ENCODE data around the gene F10. TPM values are rescaled to one million over a fixed set of nuclear protein-coding genes. Genes with fewer than 3 reads are reported as not detected.

Gene F10
- total and polyA plus RNA-seq, 2 experiments from 2014 or later = 0.76 to 1.6 TPM

DNA sequence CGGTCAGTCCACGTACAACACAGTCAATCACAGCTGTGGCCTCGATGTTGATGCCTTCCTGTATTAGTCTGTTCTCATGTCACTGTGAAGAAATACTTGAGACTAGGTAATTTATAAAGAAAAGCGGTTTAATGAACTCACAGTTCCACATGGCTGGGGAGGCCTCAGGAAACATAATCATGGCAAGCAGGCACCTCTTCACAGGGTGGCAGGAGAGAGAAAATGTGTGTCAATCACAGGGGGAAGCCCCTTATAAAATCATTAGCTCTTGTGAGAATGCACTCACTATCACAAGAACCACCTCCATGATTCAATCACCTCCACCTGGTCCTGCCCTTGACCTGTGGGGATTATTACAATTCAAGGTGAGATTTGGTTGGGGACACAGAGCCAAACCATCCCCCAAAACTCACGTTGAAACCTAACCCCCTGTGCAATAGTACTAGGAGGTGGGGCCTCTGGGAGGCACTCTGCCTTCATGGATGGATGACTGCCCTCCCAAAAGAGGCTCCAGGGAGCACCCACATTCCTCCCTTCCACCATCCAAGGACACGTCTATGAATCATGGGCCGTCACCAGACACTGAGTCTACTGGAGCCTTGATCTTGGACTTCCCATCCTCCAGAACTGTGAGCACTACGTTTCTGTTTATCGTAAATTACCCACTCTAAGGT lies 33.5 kb downstream of the F10 start (continued):
- TF ChIP-seq, protein P1, sequence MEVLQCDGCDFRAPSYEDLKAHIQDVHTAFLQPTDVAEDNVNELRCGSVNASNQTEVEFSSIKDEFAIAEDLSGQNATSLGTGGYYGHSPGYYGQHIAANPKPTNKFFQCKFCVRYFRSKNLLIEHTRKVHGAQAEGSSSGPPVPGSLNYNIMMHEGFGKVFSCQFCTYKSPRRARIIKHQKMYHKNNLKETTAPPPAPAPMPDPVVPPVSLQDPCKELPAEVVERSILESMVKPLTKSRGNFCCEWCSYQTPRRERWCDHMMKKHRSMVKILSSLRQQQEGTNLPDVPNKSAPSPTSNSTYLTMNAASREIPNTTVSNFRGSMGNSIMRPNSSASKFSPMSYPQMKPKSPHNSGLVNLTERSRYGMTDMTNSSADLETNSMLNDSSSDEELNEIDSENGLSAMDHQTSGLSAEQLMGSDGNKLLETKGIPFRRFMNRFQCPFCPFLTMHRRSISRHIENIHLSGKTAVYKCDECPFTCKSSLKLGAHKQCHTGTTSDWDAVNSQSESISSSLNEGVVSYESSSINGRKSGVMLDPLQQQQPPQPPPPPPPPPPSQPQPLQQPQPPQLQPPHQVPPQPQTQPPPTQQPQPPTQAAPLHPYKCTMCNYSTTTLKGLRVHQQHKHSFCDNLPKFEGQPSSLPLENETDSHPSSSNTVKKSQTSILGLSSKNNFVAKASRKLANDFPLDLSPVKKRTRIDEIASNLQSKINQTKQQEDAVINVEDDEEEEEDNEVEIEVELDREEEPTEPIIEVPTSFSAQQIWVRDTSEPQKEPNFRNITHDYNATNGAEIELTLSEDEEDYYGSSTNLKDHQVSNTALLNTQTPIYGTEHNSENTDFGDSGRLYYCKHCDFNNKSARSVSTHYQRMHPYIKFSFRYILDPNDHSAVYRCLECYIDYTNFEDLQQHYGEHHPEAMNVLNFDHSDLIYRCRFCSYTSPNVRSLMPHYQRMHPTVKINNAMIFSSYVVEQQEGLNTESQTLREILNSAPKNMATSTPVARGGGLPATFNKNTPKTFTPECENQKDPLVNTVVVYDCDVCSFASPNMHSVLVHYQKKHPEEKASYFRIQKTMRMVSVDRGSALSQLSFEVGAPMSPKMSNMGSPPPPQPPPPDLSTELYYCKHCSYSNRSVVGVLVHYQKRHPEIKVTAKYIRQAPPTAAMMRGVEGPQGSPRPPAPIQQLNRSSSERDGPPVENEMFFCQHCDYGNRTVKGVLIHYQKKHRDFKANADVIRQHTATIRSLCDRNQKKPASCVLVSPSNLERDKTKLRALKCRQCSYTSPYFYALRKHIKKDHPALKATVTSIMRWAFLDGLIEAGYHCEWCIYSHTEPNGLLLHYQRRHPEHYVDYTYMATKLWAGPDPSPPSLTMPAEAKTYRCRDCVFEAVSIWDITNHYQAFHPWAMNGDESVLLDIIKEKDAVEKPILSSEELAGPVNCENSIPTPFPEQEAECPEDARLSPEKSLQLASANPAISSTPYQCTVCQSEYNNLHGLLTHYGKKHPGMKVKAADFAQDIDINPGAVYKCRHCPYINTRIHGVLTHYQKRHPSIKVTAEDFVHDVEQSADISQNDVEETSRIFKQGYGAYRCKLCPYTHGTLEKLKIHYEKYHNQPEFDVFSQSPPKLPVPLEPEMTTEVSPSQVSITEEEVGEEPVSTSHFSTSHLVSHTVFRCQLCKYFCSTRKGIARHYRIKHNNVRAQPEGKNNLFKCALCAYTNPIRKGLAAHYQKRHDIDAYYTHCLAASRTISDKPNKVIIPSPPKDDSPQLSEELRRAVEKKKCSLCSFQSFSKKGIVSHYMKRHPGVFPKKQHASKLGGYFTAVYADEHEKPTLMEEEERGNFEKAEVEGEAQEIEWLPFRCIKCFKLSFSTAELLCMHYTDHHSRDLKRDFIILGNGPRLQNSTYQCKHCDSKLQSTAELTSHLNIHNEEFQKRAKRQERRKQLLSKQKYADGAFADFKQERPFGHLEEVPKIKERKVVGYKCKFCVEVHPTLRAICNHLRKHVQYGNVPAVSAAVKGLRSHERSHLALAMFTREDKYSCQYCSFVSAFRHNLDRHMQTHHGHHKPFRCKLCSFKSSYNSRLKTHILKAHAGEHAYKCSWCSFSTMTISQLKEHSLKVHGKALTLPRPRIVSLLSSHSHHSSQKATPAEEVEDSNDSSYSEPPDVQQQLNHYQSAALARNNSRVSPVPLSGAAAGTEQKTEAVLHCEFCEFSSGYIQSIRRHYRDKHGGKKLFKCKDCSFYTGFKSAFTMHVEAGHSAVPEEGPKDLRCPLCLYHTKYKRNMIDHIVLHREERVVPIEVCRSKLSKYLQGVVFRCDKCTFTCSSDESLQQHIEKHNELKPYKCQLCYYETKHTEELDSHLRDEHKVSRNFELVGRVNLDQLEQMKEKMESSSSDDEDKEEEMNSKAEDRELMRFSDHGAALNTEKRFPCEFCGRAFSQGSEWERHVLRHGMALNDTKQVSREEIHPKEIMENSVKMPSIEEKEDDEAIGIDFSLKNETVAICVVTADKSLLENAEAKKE (CRISPR knock-in tag; IDR thresholded peaks at IDR 0.05) = no peak

DNA sequence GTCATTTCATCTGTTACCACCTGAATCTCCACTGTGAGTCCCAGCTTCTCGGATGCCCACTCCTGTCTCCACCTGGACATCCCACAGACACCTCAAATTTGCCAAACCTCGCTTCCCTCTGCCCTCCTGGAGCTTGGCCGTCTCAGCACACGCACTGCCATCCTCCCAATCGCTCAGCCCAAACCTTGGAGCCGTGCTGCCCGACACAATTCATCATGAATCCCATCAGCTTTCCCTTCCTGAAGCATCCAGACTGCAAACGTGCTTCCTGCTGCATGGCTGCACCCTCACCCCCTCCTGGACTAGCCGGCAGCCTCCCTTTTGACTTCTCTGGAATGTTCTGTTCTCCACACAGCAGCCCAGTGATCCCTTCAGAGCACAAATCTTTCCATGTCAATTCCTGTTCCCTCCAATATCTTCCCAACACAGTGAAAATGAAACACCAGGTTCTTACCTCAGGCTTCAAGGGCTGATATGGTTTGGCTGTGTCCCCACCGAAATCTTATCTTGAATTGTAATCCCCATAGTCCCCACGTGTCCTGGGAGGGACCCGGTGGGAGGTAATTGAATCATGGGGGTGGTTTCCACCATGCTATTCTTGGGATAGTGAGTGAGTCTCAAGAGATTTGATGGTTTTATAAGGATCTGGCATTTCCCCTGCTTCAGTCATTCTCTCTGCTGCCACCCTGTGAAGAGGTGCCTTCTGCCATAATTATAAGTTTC lies 34.8 kb downstream of the F10 start:
- H3K27ac Mint-ChIP-seq = no peak overlapping the region
- H3F3A ChIP-seq (replicated peaks; ENCODE audit: low read depth) = peaks cover 13% of the 10 kb centered on the region
- peaks cover 14% of the 10 kb centered on the region for H3K27me3 ChIP-seq (ENCODE audit: insufficient read depth)
- peaks cover 17% of the 10 kb centered on the region for H3K27me3 Mint-ChIP-seq (ENCODE audit: insufficient read depth, low read depth, poor library complexity)
- peaks cover 13% of the 10 kb centered on the region; the same call in 1 of the 2 replicates for H3K4me1 ChIP-seq (ENCODE audit: insufficient read depth)
- DNase-seq (ENCODE audit: low spot score) (no peak), ATAC-seq (no peak)
- no peak overlapping the region for H3K4me3 ChIP-seq
- H3K4me2 ChIP-seq = no peak overlapping the region
- no peaks in the 10 kb centered on the region for H4K20me1 ChIP-seq (replicated peaks; ENCODE audit: insufficient read depth)
- H3K36me3 ChIP-seq (ENCODE audit: insufficient read depth) = no peaks in the 10 kb centered on the region
- no peaks in the 10 kb centered on the region for H3K79me2 ChIP-seq (replicated peaks; ENCODE audit: insufficient read depth)
- H2AFZ ChIP-seq = no peak overlapping the region
- no peak overlapping the region for H3K4me3 Mint-ChIP-seq
- H3K9me3 Mint-ChIP-seq = peaks cover 3% of the 10 kb centered on the region; the same call in 1 of the 3 replicates
- H3K4me1 Mint-ChIP-seq = peaks cover 38% of the 10 kb centered on the region
- no peaks in the 10 kb centered on the region; the same call in 2 of the 3 replicates for H3K36me3 Mint-ChIP-seq (ENCODE audit: low read depth)
- H3K9me2 ChIP-seq (ENCODE audit: insufficient read depth) = no peaks in the 10 kb centered on the region
- no peak overlapping the region for H3K27ac ChIP-seq (ENCODE audit: low read depth)
- TF ChIP-seq, protein P2, sequence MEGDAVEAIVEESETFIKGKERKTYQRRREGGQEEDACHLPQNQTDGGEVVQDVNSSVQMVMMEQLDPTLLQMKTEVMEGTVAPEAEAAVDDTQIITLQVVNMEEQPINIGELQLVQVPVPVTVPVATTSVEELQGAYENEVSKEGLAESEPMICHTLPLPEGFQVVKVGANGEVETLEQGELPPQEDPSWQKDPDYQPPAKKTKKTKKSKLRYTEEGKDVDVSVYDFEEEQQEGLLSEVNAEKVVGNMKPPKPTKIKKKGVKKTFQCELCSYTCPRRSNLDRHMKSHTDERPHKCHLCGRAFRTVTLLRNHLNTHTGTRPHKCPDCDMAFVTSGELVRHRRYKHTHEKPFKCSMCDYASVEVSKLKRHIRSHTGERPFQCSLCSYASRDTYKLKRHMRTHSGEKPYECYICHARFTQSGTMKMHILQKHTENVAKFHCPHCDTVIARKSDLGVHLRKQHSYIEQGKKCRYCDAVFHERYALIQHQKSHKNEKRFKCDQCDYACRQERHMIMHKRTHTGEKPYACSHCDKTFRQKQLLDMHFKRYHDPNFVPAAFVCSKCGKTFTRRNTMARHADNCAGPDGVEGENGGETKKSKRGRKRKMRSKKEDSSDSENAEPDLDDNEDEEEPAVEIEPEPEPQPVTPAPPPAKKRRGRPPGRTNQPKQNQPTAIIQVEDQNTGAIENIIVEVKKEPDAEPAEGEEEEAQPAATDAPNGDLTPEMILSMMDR (conservative IDR thresholded peaks at IDR 0.05; ENCODE audit: low read depth in 2 of 2) = no peak
- TF ChIP-seq EZH2phosphoT487 (IDR thresholded peaks at IDR 0.05; ENCODE audit: unreplicated experiment) = no peak
- no peak for TF ChIP-seq CREB1 (CRISPR knock-in tag; IDR thresholded peaks at IDR 0.05; ENCODE audit: low read depth)
- TF ChIP-seq, protein P1 (CRISPR knock-in tag; IDR thresholded peaks at IDR 0.05) = no peak
- no peak for TF ChIP-seq ZNF331 (CRISPR knock-in tag; IDR thresholded peaks at IDR 0.05; ENCODE audit: low read depth)

Data from GM23338 (cell line).